Left forelimb (tissue), 1 donor: ENCODE data around the gene SLC39A10.

Experiments
- DNase-seq: peaks from one replicate; pipeline ENCODE4 v3.0.0-alpha.2; 2018; ENCODE audit warnings: low spot score

SLC39A10 gene

DNA sequence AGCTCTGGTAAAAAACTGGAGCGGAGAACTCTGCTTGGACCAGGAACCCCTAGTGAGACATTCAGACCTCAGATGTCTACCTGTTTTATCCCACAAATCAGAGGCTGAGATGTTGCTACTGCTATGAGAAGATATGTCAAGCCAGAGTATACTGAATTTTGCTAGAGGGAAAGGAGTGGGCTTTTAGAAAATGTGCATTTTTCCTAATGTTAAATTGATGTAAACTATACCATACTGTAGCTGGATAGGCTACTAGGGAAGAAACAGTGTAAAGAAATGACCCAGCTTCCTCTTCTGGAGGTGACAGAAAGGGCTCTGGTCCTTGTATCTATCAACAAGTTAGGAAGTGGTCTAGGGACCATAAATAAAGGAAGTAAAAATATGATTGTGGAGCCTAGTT, 65.0 kb downstream of the SLC39A10 start:
- no peak for DNase-seq

DNA sequence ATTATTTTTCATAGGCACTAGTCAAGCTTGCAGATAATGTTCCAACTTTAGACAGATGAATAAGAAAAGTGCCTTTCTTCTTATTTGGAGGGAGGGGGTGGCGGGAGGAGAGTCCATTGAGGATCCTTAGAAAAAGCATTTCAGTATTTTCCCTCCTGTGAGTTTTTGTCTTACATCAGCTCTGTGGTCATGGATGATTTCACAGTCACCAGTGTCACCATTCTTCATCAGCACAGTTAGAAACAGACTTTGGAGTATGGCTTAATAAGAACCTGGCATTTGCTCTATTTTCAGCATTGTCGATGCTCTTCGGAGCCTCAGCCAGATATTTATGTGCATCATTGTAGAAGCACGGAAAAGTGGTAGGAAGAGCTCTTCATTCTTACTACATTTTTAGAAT, 70.1 kb downstream of the SLC39A10 start:
- DNase-seq, result no peak

DNA sequence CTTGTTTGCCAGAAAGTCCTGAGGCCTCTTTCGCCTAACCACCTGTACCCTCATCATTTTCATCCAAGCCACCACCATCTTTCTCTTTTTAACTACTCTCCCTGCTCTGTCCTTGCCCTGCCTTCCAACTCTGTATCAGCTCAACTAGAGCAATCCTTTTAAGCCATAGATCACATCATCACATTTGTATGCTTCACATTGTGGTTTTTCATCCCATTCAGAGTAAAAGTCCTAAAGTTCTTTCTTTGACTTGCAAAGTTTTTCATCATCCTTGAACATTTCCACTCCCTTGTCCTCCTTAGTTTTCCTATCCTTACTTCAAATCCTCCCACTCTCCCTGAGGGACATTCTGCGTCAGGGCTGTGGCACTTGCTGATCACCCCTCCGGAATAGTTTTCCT, 73.9 kb downstream of the SLC39A10 start:
- no peak for DNase-seq

DNA sequence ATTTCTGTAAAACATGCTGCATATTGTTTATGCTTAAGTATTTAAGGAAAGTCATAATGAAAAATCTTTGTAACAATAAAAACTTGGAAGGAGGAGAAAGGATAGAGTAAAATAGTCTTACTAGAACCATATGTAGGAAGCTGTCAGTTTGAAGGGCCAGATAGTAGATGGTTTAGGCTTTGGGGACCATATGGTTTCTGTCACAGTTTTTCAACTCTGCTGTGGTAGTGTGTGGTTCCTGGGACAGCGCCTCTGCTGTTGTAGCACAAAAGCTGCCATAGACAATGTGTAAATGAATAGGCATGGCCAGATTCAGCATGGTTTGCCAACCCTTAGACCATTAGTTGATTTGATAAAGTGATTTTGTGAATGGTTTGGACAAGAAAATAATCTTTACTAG, 75.5 kb downstream of the SLC39A10 start:
- DNase-seq, result no peak

DNA sequence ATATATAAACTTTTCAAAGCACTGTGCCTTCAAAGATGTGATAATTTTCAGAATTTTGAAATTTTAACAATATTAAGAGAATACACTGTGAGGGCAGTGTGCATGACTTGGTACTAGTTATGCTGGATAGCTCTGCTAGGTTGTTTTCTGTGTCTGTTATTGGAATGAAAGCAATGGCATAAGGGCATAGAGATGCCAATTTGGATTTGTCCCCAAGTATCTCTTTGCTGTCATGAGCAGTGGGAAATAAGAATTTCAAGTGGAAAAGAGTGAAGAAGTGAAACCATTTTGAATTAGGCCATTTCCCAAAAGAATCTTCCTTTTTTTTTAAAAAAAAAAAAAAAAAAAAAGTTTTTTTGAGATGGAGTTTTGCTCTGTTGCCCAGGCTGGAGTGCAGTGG, 76.8 kb downstream of the SLC39A10 start:
- no peak for DNase-seq

DNA sequence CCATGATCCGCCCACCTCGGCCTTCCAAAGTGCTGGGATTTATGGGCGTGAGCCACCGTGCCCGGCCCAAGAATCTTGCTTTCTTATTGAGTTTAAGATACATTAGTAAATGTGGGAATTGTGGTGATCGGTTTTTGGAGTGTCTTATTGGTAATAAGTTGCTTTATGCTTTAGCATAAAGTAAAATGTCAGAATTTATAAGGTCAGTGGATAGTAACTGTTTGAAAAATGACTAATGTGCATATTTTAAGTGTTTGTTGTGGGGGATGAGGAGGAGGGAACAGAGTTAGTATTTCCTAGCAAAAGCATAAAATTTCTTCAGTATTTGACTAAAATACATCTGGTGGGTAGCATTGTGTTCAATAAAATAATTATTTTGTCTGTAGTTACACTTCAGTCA, 77.4 kb downstream of the SLC39A10 start:
- DNase-seq, result no peak

DNA sequence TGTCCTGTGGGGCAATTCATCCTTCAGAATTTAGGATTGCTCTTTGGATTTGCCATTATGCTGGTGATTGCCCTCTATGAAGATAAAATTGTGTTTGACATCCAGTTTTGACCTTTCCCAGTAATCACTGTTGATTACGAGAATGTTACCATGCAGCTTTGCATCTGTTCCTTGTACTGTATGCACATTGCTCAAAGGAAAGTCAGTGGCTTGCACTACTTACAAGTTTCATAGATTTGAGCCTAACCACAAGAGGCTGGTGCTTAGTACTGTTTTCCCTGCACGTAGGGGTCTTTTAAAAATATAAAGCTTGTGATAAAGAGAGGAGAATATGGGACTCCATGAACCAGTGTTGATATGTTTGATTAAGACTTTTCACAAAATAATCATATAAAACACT, 77.9 kb downstream of the SLC39A10 start:
- no peak for DNase-seq

DNA sequence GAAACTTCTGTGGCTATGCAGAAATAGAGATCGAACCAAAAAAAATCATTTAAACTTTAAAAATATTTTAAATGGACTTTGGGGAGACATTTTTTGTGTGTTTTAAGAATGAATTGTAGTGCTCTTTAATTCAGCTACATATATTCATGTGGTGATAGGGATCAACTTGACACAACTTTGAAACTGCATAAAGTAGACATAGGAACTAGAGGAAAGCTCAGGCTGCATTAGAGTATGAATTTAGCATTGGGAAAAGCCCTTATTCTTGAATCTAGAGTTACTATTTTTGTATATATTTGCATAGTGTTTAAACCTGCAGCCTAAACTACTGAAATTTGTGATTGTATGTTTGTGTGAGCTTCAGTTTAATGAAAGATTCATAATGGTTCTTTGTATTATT, 78.3 kb downstream of the SLC39A10 start:
- no peak for DNase-seq

DNA sequence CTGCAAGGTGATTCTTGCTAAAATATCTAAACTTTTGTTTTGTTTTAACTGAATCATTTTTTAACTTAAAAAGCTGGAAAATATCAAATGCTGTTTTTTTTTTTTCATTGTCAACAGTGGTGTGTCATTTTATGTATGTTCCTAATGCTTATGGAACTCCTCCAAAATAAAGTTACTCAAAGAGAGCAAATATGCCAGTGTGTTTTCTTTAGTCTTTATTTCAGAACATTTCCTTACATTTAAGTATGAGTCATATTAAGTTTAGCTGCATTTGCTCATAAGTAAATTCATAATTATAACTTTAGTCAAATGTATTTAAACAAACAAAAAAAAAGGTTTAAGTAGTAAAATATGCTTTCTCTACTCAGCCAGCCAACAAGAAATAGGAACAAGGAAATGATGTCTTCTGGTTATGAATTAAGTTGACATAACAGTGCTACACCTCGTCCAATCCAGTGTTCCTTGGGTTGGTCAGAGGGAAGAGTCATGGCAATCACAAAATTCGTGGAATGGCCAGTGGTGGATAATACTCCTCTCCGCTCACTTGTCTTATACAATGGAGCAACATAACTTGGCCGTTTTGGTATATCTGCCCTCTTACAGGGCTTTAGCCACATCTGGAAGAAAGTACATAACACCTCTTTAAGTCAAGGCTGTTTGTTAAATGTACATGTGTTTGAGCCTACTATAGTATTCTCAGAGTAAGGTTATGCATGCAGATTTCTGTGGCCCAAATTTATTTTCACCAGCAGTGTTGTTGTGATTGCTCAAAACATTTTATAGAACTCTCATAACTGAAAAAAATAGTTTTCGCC, 80.7 kb downstream of the SLC39A10 start:
- no peak for DNase-seq

DNA sequence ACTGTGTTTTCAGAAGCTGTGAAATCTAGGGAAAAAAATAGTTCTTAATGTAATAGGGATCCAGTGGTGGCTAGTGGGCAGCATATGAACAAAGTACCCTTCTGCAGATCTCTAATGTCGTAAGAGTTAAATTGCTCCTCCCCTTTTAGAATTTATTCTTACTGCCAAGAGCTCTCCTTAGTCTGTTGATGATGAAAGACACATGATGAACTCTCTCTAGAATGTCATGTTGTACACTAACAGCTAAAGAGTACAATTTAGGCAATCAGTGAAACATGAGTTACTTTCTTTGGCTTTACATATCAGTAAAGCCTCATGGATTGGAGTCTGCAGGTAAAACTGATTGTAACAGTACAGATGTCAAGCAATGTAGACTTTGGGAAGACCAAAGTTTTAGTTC, 84.2 kb downstream of the SLC39A10 start:
- no peak for DNase-seq

DNA sequence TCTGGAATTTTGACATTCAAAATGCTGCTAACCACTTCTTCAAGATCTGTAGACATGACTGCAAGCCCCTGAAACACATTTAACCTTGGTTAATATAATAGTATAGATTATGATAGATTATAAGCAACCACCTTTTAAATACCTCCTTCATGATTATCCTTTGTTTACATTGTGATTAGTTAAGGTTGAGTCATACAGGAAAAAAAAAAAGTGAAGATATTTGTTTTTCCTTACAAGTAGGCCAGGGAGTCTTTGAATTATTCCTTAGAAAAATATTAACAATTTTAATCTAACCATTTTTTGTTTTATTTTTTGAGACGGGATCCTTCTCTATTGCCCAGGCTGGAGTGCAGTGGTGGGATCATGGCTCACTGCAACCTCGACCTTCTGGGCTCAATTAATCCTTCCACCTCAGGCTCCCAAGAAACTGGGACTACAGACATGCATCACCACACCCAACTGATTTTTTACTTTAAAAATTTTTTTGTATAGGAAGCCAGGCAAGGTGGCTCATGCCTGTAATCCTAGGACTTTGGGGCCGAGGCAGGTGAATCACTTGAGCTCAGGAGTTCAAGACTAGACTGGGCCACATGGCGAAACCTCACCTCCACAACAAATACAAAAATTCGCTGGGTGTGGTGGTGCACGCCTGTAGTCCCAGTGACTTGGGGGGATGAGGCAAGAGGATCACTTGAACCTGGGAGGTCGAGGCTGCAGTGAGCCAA, 99.4 kb downstream of the SLC39A10 start:
- no peak for DNase-seq

DNA sequence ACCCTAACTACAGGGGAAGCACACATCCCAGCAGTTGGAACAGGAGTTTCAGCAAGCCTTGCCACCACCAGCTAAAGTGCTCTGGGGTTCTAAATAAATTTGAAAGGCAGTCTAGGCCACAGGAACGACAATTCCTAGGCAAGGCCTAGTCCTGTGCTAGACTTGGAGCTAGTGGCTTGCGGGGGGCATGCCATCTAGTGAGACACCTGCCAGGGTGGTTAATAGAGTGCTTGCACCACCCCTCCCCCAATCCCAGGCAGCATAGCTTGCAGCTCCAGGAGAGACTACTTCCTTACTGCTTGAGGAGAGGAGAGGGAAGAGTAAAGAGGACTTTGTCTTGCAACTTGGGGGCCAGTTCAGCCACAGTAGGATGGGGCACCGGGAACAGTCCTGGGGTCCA, 101.8 kb downstream of the SLC39A10 start:
- no peak for DNase-seq

DNA sequence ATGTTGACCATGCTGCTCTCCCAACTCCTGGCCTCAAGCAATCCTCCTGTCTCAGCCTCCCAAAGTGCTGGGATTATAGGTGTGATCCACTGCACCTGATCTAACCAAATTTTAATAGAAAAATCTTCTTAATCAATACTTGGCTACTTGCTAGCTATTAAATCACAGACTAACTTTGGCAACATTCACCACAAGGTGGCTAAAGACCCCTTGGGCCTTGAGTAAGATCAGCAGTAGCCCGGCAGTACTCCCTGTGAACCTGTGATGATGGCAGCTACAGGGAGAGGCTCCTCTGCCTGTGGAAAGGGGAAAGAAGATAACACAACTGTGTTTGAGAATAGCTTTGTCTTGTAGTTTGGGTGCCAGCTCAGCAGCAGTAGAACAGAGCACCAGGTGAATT, 102.9 kb downstream of the SLC39A10 start:
- no peak for DNase-seq

DNA sequence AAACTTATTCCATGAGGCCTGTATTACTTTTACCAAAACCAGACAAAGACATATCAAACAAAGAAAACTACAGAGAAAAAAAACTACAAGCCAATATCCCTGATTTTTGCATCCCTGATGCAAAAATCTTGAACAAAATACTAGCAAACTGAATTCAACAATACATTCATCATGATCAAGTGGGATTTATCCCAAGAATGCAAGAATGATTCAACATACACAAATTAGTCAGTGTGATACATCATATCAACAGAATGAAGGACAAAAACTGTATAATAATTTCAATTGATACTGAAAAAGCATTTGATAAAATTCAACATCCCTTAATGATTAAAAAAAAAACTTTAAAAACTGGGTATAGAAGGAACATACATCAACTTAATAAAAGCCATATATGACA, 106.8 kb downstream of the SLC39A10 start:
- DNase-seq, result no peak

DNA sequence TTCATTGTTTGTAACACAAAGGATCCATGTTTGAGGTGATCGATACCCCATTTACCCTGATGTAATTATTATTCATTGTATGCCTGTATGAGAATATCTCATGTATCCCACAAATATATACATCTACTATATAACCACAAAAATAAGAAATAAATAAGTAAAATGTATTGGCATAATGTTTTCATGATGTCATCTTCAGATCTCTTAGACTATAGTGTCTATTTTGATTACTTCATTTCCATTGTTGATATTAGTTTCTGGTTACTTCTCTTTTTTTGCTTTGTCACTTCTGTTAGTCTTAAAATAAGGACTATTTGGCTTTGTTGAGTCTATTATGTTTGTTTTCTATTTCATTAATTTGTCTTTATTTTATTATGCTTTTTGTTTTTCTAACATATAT, 109.7 kb downstream of the SLC39A10 start:
- DNase-seq, result no peak

DNA sequence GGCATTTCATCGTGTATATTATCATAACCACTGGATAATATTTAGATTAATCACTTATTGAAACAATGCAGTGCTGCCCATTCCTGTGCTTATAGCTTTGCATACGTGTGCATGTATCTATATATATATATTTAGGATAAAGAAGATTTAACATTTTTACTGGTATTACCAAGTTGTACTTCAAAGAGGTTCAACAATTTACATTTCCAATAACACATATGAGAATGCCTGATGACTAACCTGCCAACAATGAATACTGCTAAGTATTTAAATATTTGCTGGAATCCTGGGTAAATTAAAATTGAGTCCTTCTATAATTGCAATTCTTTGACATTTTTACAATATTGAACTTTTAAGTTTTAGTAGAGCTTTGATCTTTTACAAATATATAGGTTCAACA, 111.4 kb downstream of the SLC39A10 start:
- no peak for DNase-seq

DNA sequence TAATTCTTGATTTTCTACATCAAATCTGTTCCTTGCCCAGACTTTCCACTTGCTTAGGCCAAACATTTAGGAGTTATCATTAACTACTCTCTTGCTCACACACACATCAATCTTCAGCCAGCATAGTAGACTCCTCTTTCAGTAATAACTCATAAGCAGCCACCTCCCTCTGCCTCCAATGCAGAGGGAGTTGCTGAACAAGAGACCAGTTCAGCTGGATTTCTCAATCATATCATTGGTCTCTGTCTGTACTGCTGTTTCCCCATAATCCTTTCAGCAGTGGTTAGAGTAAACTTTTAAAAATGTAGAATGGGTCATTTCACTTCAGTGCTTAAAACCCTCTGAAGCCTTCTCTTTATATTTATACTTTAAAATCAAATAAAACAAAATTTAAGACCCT, 112.9 kb downstream of the SLC39A10 start:
- DNase-seq, result no peak

DNA sequence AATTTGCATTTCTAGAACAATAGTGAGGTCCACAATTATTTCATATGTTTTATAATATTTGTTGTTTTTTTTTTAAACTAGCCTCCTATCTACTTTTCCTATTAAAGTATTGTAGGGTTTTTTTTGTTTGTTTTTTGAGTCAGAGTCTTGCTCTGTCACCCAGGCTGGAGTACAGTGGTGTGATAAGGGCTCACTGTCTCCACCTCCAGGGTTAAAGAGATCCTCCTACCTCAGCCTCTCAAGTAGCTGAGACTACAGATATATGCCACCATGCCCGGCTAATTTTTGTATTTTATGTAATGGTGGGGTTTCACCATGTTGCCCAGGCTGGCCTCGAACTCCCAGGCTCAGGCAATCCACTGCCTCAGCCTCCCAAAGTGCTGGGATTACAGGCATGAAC, 122.5 kb downstream of the SLC39A10 start:
- DNase-seq, result no peak

DNA sequence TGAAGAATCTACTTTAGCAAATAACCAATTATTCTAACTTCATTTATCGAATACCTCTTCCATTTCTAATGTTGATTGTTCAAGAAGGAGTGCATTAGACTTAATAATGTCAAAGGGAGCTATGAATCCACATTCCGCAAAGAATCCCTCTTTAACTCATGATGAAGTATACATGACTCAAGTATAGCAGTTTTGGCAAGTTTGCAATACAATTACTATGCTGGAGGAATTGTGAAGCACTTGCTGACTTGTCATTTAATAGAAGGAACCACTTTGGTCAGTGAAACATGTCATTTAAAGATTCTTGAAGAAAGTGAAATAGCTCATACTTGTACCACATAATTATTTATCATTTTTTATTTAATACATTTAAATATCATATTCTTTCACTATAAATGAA, 125.1 kb downstream of the SLC39A10 start:
- DNase-seq, result no peak
